GM23338 (cell line): Measurements from ENCODE around the gene PIGU.

Source experiments
- EZH2phosphoT487 ChIP-seq: fragments of 200-600 bp; sonication (generic); IDR thresholded peaks from one replicate; pipeline ENCODE4 v1.8.1; 2018; ENCODE audit warnings: antibody characterized with exemption; ENCODE audit not compliant: unreplicated experiment
- JUNB ChIP-seq: IDR thresholded peaks from one replicate; pipeline ENCODE4 v1.6.1; 2016; ENCODE audit warnings: antibody characterized with exemption; ENCODE audit not compliant: unreplicated experiment
- POLR2AphosphoS5 ChIP-seq: IDR thresholded peaks from 2 replicates; pipeline ENCODE4 v1.6.1; 2016; ENCODE audit warnings: antibody characterized with exemption, low read depth
- TF ChIP-seq, protein P1 (sequence below), 2 experiments: fragments of 200-600 bp in 1 of 2; sonication (generic) in 1 of 2; conservative IDR thresholded peaks; 2 replicates each; pipeline versions ENCODE4 v1.5.1 to v1.6.1; 2016 to 2017; ENCODE audit warnings: antibody characterized with exemption in 2 of 2, low read depth in 2 of 2, mild to moderate bottlenecking in 2 of 2, moderate library complexity in 1 of 2

DNA sequence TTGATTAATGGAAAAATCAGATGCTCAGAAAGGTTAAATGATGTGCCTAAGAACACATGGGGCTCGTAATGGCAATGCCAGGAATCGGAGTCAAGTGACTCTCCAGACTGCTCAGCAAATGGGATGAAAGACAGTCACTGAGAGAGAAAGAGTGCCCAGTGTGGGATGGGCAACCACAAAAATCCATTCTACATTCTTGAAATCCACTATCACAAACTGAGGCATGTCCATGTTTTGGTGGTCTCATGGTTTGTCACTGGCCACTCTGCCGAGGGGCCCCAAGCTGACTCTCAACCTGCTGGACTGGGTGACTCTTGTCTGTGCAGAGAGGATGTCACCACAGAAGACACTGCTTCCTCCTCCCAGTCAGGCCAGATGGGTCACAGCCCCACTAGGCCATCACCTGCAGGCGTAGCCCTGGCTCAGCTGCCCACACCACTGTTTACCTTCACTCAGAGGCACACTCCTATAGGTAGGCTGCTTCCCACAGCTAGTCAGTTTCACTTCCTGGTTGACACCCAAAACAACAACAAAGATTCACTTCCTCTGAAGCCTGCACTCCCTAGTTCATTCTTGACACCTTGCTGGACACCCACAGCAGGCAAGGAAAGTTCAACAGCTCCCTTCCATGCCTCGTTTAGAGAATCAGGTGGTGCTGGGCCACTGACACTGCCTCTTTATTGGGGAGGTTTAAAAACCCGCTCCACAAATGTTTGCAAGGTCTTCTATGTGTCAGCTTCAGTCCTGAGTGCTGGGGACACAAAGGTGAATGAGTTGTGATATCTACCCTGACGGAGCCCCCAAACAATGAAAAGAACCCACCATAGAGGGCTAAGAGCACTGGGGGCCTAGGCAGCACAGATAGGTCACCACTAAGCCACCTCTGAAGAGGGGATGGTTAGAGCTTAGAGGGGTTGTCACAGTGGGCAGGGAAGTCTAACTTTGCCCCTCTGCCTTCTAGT is 96.6 kb downstream of the PIGU start:
- TF ChIP-seq, protein P1, sequence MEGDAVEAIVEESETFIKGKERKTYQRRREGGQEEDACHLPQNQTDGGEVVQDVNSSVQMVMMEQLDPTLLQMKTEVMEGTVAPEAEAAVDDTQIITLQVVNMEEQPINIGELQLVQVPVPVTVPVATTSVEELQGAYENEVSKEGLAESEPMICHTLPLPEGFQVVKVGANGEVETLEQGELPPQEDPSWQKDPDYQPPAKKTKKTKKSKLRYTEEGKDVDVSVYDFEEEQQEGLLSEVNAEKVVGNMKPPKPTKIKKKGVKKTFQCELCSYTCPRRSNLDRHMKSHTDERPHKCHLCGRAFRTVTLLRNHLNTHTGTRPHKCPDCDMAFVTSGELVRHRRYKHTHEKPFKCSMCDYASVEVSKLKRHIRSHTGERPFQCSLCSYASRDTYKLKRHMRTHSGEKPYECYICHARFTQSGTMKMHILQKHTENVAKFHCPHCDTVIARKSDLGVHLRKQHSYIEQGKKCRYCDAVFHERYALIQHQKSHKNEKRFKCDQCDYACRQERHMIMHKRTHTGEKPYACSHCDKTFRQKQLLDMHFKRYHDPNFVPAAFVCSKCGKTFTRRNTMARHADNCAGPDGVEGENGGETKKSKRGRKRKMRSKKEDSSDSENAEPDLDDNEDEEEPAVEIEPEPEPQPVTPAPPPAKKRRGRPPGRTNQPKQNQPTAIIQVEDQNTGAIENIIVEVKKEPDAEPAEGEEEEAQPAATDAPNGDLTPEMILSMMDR (conservative IDR thresholded peaks at IDR 0.05; ENCODE audit: low read depth in 2 of 2), result no peak
- no peak for TF ChIP-seq POLR2AphosphoS5
- TF ChIP-seq EZH2phosphoT487, result no peak
- TF ChIP-seq JUNB, result no peak
